ENCODE results near the gene MED23. TPM values are rescaled to one million over a fixed set of nuclear protein-coding genes. Genes with fewer than 3 reads are reported as not detected.

The MED23 gene
- total and polyA plus RNA-seq, 12 donors: 4.6 to 18.4 (median 11.5) TPM

DNA sequence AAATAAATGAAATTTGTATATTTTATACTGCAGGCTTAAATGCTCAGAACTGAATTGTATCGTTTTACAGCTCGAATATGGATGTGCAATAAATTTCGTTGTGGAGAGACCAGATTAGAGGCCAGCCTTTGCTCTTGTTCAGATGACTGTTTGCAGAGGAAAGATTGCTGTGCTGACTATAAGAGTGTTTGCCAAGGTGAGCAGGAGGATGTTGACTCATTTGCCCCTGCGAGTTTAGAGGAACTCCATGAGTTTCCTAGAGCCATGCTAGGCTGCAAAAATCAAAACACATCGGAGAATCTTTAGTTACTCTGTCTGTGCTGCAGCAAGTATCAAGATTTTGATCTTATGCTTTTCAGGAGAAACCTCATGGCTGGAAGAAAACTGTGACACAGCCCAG, 24.4 kb upstream of the MED23 start:
- no peak overlapping the region for H3K4me3 ChIP-seq
- 69 to 79% methylated on average over 5 of the region's 5 CpGs for WGBS, 2 donors
- no peaks in the 10 kb centered on the region for H3K9me3 ChIP-seq
- H3K4me1 ChIP-seq: no peaks in the 10 kb centered on the region
- DNase-seq (no peak), ATAC-seq (no peak)
- H3K27ac ChIP-seq: no peak overlapping the region
- TF ChIP-seq, protein P1, sequence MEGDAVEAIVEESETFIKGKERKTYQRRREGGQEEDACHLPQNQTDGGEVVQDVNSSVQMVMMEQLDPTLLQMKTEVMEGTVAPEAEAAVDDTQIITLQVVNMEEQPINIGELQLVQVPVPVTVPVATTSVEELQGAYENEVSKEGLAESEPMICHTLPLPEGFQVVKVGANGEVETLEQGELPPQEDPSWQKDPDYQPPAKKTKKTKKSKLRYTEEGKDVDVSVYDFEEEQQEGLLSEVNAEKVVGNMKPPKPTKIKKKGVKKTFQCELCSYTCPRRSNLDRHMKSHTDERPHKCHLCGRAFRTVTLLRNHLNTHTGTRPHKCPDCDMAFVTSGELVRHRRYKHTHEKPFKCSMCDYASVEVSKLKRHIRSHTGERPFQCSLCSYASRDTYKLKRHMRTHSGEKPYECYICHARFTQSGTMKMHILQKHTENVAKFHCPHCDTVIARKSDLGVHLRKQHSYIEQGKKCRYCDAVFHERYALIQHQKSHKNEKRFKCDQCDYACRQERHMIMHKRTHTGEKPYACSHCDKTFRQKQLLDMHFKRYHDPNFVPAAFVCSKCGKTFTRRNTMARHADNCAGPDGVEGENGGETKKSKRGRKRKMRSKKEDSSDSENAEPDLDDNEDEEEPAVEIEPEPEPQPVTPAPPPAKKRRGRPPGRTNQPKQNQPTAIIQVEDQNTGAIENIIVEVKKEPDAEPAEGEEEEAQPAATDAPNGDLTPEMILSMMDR (IDR thresholded peaks at IDR 0.05): no peak
- no peaks in the 10 kb centered on the region for H3K36me3 ChIP-seq
- H3K27me3 ChIP-seq: peaks cover 0 to 6% (median 0%) of the 10 kb centered on the region in 7 donors
- intact Hi-C loops (cut with DNase I): no loop called here

DNA sequence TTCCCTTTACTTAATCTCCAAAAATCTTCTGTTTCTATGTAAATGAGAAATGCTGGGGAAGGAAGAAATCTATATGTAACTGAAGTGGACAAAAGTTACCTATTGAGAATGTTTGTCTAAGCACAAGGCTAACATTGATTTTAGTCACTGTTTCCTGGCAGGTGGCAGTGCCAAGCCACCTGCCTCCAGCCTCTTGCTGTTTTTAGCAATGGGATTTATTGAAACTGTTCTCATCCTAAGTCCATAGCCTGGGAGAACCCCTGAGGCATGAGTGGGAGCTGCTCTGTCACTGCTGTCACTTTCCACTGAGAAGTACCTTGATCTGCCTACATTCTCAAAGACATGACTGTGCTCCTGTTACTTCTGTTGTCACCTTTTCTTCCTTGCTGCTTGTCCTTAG, 23.7 kb upstream of the MED23 start:
- TF ChIP-seq, protein P1 (IDR thresholded peaks at IDR 0.05): no peak
- H3K27ac ChIP-seq: no peak overlapping the region
- DNase-seq (no peak), ATAC-seq (no peak)
- H3K4me3 ChIP-seq: no peak overlapping the region
- intact Hi-C loops (cut with DNase I): no loop called here
- no peaks in the 10 kb centered on the region for H3K4me1 ChIP-seq
- peaks cover 0 to 6% (median 0%) of the 10 kb centered on the region in 7 donors for H3K27me3 ChIP-seq
- no peaks in the 10 kb centered on the region for H3K9me3 ChIP-seq
- no peaks in the 10 kb centered on the region for H3K36me3 ChIP-seq

DNA sequence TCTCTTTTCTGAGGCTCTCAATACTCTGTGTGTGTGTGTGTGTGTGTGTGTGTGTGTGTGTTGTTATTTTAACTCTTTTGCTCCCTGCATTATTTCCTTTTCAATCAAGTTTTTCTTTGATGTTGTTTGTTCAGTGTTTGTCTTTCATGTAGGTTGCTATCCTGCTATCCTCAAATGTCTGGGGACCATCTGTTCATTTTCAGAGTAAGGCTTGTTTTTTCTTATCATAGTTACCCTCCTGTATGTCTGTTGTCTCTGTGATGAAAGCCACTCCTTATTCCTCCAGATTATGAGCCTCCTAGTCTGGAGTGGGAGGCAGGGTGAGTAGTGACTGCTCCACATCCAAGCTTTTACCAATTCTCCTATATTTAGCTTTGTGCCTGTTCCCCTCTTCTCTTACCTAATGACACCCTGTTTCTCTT, 18.2 kb upstream of the MED23 start:
- TF ChIP-seq, protein P1 (IDR thresholded peaks at IDR 0.05): no peak
- H3K9me3 ChIP-seq: no peaks in the 10 kb centered on the region
- intact Hi-C loops (cut with DNase I): no loop called here
- no peaks in the 10 kb centered on the region for H3K27me3 ChIP-seq
- ATAC-seq: no peak
- no peak overlapping the region for H3K4me3 ChIP-seq
- H3K27ac ChIP-seq: no peak overlapping the region
- no peaks in the 10 kb centered on the region for H3K4me1 ChIP-seq
- DNase-seq: no peak
- H3K36me3 ChIP-seq: no peaks in the 10 kb centered on the region

DNA sequence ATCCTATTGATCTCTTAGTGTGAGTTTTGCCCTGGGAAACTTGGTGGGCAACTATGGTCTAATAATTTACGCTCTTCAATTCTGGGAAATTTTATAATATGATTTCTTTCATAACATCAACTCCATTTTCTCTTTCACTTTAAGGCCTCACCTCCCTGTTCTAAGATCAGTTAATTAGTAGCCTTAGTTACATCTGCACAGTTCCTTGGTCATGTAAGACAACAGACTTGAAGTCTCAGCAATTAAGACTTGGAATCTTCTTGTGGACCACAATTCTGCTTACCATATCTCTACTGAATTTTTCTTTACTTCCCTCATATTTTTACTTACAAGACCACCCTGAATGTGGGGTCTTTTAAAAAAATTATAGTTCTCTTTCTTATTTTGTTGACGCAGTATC, 17.8 kb upstream of the MED23 start:
- WGBS, 2 donors: 82 to 83% methylated on average over 2 of the region's 2 CpGs
- Histone ChIP-seq H3K36me3 (no peaks in the 10 kb centered on the region), H3K27me3 (no peaks in the 10 kb centered on the region), H3K27ac (no peak overlapping the region), H3K4me3 (no peak overlapping the region), H3K9me3 (no peaks in the 10 kb centered on the region), H3K4me1 (no peaks in the 10 kb centered on the region)
- intact Hi-C loops (cut with DNase I): no loop called here
- TF ChIP-seq, protein P1 (IDR thresholded peaks at IDR 0.05): no peak
- no peak for DNase-seq
- ATAC-seq: no peak

DNA sequence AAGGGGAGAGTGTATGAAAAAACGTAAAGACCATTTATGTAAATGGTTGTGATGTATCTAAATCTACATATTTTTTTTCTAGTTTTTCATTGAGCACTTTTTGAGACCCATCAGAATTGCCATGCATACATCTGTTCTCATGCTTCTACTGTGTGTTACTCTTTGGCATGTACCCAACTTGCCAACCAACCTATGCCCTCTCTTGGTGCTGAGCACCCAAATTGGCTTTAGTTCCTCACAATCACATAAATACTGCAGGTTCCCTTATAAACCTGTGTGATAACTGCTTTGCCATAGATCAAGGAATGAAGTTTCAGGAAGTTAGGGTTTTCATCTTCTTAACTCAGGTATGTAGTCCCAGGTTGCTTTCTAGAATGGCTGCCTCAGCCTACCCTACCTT, 16.9 kb upstream of the MED23 start:
- Histone ChIP-seq H3K4me3 (no peak overlapping the region), H3K27me3 (no peaks in the 10 kb centered on the region), H3K27ac (no peak overlapping the region), H3K9me3 (no peaks in the 10 kb centered on the region), H3K4me1 (no peaks in the 10 kb centered on the region), H3K36me3 (no peaks in the 10 kb centered on the region)
- 80 to 85% methylated on average over 1 of the region's 1 CpG for WGBS, 2 donors
- TF ChIP-seq, protein P1 (IDR thresholded peaks at IDR 0.05): no peak
- intact Hi-C loops (cut with DNase I): no loop called here
- DNase-seq (no peak), ATAC-seq (no peak)
